Right lobe of liver (tissue), 4 donors: ENCODE results near the gene PRLH.

ENCODE experiments used
- POLR2A ChIP-seq: fragments of 450-650 bp; IDR thresholded peaks from one replicate; pipeline ENCODE4 v1.6.1; 2017; ENCODE audit warnings: antibody characterized with exemption, mild to moderate bottlenecking
- TF ChIP-seq, protein P1 (sequence below), 4 donors: fragments of 200-600 bp in 3 of 4; fragments of 450-650 bp in 1 of 4; IDR thresholded peaks; one replicate each; pipeline versions ENCODE4 v1.5.1 to v1.8.0; 2016 to 2022; ENCODE audit warnings: antibody characterized with exemption in 4 of 4, mild to moderate bottlenecking in 2 of 4
- donor health status: DM: no; HTN: no; CAD: no.
- donor health status: DM: no; HTN: no; CAD: no.
- donor health status: DM: no; HTN: yes; CAD: no.

DNA sequence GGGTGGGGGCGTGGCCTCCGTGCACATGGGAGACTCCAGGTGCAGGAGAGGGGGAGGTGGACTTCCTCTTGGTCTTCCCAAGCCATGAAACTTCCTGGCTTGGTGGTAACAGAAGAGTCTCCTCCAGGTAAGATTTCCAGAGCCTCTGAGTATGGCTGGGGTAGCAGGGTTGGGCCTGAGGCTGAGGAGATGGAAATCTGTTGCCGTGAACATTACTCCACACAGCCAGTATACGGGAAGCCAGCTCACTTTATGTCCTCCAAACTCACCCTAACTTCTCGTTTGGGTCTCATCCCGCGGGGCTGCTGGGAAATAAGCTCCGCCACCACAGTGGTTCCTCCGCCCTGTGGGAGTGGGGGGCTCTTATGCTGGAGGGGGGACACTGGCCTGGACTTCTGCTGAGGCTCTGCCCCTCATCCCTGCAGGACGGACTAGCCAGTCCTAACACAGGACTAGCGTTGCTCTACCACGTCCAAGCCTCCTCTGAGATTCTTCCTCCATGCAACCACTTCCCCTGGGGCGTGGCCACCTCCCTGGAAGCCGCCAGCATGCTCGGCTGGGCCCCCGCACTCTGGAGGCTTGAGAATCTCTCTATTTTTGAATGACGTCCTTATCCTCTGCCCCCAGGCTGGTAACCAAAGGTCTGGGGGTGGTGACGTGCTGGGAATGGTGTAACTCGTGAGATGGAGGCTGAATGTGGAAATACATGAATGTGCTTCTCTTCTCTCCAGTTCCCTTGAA lies 24.9 kb downstream of the PRLH start:
- TF ChIP-seq, protein P1, sequence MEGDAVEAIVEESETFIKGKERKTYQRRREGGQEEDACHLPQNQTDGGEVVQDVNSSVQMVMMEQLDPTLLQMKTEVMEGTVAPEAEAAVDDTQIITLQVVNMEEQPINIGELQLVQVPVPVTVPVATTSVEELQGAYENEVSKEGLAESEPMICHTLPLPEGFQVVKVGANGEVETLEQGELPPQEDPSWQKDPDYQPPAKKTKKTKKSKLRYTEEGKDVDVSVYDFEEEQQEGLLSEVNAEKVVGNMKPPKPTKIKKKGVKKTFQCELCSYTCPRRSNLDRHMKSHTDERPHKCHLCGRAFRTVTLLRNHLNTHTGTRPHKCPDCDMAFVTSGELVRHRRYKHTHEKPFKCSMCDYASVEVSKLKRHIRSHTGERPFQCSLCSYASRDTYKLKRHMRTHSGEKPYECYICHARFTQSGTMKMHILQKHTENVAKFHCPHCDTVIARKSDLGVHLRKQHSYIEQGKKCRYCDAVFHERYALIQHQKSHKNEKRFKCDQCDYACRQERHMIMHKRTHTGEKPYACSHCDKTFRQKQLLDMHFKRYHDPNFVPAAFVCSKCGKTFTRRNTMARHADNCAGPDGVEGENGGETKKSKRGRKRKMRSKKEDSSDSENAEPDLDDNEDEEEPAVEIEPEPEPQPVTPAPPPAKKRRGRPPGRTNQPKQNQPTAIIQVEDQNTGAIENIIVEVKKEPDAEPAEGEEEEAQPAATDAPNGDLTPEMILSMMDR (IDR thresholded peaks at IDR 0.05): no peak
- no peak for TF ChIP-seq POLR2A
